Mucosa of descending colon (tissue), 3 donors: ENCODE results near the gene KLF11. TPM values are rescaled to one million over a fixed set of nuclear protein-coding genes. Genes with fewer than 3 reads are reported as not detected.
A peak's percentile ranks its signal among the peaks of the same experiment; 100 is the strongest.

Experiments used
- ATAC-seq: fragments of 200-7000 bp; cut with Tn5 transposase; one replicate; pipeline ENCODE4 v1.9.1; 2020; ENCODE audit warnings: mild to moderate bottlenecking, moderate library complexity
- DNase-seq, 3 donors: peaks; one replicate each; pipeline ENCODE4 v3.0.0-alpha.2; 2020
- H3K36me3 ChIP-seq: fragments of 200-600 bp; one replicate; pipeline ENCODE4 v1.8.0; 2021; ENCODE audit warnings: low read depth, mild to moderate bottlenecking
- H3K4me1 ChIP-seq: fragments of 200-600 bp; one replicate; pipeline ENCODE4 v1.8.0; 2021; ENCODE audit warnings: low read depth, mild to moderate bottlenecking
- H3K4me3 ChIP-seq: fragments of 200-600 bp; one replicate; pipeline ENCODE4 v1.8.0; 2021; ENCODE audit warnings: mild to moderate bottlenecking
- H3K9me3 ChIP-seq: fragments of 200-600 bp; one replicate; pipeline ENCODE4 v1.8.0; 2021; ENCODE audit warnings: mild to moderate bottlenecking
- CTCF ChIP-seq: fragments of 200-600 bp; IDR thresholded peaks from one replicate; pipeline ENCODE4 v1.8.0; 2022; ENCODE audit warnings: antibody characterized with exemption, mild to moderate bottlenecking
- intact Hi-C, 2 donors: fragments of 100-400 bp; cut with DNase I in 1 of 2; cut with micrococcal nuclease in 1 of 2; formaldehyde crosslinking; loops; one replicate each; pipeline versions ENCODE4 v1.11.0 to v1.11.1; 2022; cut with DNase I, micrococcal nuclease
- total RNA-seq, 3 donors: library from RNA; stranded (reverse); fragmentation: NEBNext Ultra II Directional in 2 of 3; extraction: Animal tissue kit (Norgen Biotek cat#: 25700) in 2 of 3; gene quantifications; one replicate each; pipeline versions ENCODE4 v1.2.1 to v1.2.4, GENCODE V29; 2021 to 2023
- donor health status: DM: no; HTN: no; CAD: no; lungs with moderate emphysema.
- donor health status: DM: no; HTN: no; CAD: no.
- donor health status: DM: no; HTN: yes; CAD: no.

KLF11 gene
- total RNA-seq, 3 donors from 2014 or later: 5.9 to 34.7 (median 11.9) TPM

GRCh38 chr2:10095175-10095574 is 51.8 kb downstream of the KLF11 start:
- H3K4me3 ChIP-seq: no peak overlapping the region
- H3K4me1 ChIP-seq: no peaks in the 10 kb centered on the region
- intact Hi-C loops: no loop called here
- H3K9me3 ChIP-seq: no peaks in the 10 kb centered on the region
- no peaks in the 10 kb centered on the region for H3K36me3 ChIP-seq
- DNase-seq (no peak), ATAC-seq (no peak)
- no peak for TF ChIP-seq CTCF

GRCh38 chr2:10096641-10097040 is 53.3 kb downstream of the KLF11 start:
- no peak for TF ChIP-seq CTCF
- ATAC-seq: no peak
- DNase-seq: no peak
- Histone ChIP-seq H3K9me3 (no peaks in the 10 kb centered on the region), H3K36me3 (no peaks in the 10 kb centered on the region), H3K4me1 (no peaks in the 10 kb centered on the region), H3K4me3 (no peak overlapping the region)
- intact Hi-C loops: no loop called here

- peak; percentile 98 for ATAC-seq
- intact Hi-C loops: no loop called here
- TF ChIP-seq CTCF: peak; percentile 95
- Histone ChIP-seq H3K4me3 (no peak overlapping the region), H3K9me3 (no peaks in the 10 kb centered on the region), H3K4me1 (no peaks in the 10 kb centered on the region), H3K36me3 (no peaks in the 10 kb centered on the region)
- peak; percentile 67 to 80 (median 74) for DNase-seq
Observed at GRCh38 chr2:10097352-10098148, 54.2 kb downstream of the KLF11 start.

GRCh38 chr2:10101491-10101890 is 58.1 kb downstream of the KLF11 start:
- intact Hi-C loops: no loop called here
- no peak for ATAC-seq

GRCh38 chr2:10103179-10103578 is 59.8 kb downstream of the KLF11 start:
- H3K36me3 ChIP-seq: no peaks in the 10 kb centered on the region
- ATAC-seq: no peak
- TF ChIP-seq CTCF: no peak

More at GRCh38 chr2:10101491-10101890, 58.1 kb downstream of the KLF11 start:
- TF ChIP-seq CTCF: no peak
- no peak overlapping the region for H3K4me3 ChIP-seq
- H3K9me3 ChIP-seq: no peaks in the 10 kb centered on the region
- no peaks in the 10 kb centered on the region for H3K4me1 ChIP-seq
- H3K36me3 ChIP-seq: no peaks in the 10 kb centered on the region
- no peak for DNase-seq

More at GRCh38 chr2:10103179-10103578, 59.8 kb downstream of the KLF11 start:
- H3K9me3 ChIP-seq: no peaks in the 10 kb centered on the region
- no peak for DNase-seq
- H3K4me1 ChIP-seq: no peaks in the 10 kb centered on the region
- no peak overlapping the region for H3K4me3 ChIP-seq
- intact Hi-C loops: no loop called here

Other genes with a start within 250 kb of the KLF11 start
- 10 to 100 TPM in 2 of 3 donors, 1 to 10 TPM in 1; 9.4 to 14.1 (median 13.2) TPM for gene TAF1B, start 200.1 kb upstream of the KLF11 start, total RNA-seq
- gene GRHL1, start 91.9 kb upstream of the KLF11 start, total RNA-seq: 1 to 10 TPM in 2 of 3 donors, under 1 TPM in 1; 0.41 to 2.0 (median 1.9) TPM
- gene CYS1, start 36.9 kb downstream of the KLF11 start, total RNA-seq: 1 to 10 TPM in 1 of 3 donors, under 1 TPM in 2; 0.58 to 5.1 (median 0.98) TPM
- 10 to 100 TPM in 2 of 3 donors, 1 to 10 TPM in 1; 8.5 to 65.3 (median 12.5) TPM for gene RRM2, start 79.2 kb downstream of the KLF11 start, total RNA-seq